ENCODE measurements around the gene CCM2.
"Not testable (repeated sequence)": the region's sequence is repeated elsewhere in the genome, so short reads cannot be mapped to it uniquely, and the experiment has no call there.

The CCM2 gene

DNA sequence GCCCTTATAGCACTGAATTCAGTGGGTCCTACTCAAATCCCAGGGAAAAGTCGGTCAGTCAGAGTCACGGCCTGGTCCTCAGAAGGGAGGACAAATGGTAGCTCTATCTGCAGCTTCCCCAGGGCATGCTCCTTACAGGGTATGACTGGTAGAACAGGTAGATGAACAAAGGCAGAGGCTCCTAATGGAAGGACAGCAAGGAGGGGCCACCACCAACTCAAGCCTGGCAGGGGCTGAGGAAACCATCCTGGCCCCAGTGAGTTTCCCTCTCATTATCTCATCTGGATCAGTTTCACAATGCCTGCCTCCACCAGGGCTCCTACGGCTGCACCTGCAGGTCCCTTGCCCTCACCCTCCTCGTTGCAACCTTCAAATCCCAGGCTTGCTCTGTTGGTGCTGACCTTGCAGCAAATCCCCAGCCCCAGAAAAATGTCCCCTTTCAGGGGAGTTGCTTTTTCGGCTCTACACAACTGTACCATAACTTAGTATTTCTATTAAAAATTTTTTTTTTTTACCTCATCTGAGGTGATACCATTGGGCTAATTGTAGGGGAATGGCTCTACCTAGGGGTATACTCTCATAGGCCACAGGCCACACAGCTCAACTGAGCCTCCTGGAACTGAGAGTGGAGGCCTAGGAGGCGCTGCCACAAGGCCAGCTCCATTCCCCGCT is 18.8 kb upstream of the CCM2 start:
- no peak for DNase-seq (ENCODE audit: low read depth in 2 of 2)

DNA sequence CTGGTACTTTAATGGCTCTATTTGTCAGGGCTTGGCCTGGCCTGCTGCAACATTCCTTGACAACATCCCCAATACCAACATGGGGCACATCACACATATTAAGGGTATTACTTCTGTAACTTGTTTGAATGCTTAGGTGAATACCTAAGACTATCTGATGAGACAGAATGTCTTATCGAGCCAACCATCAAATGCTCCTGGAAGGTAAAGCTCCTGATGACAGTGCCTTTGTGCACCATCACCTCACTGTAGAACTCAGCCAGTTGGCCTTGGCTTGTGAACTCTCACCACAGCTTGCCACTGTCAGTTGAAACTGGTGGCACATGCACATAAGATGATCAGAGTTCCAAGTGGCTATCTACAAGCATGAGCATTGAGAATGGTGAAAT is 17.5 kb upstream of the CCM2 start:
- DNase-seq (ENCODE audit: low read depth in 2 of 2) = no peak

DNA sequence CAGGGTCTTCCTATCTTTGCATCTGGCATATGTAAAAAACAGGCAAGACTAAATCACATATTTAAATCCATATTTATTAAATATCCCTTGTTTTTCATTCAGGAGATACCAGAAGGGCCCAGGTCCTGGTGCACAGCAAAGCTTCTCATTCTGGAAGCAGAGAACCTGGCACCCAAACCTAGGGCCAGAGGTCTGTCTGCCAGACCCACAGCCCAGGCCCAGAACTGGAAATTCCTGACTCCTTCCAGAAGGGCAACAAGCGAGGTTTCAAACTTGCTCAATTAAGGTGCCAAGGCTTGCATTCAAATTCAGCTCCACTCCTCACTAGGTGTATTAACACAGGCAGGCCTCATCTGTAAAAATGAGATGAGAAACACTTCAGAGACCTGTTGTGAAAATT is 17.0 kb upstream of the CCM2 start:
- DNase-seq (ENCODE audit: low read depth in 2 of 2) = no peak

DNA sequence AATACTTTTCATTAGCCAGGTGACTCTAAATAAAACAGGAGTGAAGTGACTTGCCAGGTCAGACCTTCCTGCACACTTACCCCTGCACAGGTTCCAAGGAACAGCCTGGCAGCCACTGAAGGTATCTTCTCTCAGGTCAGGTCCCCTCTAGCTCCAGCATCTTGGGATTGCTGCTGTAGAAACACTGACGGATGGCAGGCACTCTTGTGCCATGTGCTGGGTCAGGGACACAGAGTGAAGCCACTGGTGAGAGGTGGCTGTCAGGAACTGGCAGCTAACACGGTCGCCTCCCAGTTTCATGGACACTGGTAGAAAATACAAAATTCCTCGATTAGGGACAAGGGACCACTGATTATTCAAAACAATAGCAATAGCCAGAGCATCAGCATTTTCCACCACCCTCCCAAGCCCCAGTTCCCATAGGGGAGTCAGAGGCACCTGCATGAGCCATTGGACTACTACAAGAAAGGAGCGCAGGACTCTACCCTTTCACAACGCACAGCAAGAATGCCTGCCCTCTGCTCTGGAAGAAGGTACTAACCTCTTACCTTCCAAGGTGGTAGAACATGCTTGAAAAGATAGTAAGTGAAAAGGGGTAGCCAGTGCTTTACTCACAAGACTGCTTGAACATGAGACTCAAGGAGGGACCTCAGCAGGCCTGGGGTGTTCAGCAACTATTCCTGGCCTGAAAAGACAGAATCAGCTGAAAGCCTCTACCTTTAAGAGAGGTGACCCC is 16.1 kb upstream of the CCM2 start:
- DNase-seq (ENCODE audit: low read depth in 2 of 2) = no peak

DNA sequence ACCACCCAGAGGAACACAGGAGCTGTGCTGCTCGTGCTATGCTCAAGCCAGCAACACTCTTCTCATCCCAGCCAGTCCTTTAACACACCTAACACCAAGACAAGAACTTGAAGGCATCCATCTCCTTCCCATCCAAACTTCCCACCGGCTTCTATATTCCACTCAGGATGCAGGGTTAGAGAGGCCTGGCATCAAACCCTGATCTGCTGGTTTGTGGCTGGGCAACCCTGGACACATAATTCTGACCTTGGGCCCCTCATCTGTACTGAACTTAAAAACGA is 15.6 kb upstream of the CCM2 start:
- no peak for DNase-seq (ENCODE audit: low read depth in 2 of 2)

DNA sequence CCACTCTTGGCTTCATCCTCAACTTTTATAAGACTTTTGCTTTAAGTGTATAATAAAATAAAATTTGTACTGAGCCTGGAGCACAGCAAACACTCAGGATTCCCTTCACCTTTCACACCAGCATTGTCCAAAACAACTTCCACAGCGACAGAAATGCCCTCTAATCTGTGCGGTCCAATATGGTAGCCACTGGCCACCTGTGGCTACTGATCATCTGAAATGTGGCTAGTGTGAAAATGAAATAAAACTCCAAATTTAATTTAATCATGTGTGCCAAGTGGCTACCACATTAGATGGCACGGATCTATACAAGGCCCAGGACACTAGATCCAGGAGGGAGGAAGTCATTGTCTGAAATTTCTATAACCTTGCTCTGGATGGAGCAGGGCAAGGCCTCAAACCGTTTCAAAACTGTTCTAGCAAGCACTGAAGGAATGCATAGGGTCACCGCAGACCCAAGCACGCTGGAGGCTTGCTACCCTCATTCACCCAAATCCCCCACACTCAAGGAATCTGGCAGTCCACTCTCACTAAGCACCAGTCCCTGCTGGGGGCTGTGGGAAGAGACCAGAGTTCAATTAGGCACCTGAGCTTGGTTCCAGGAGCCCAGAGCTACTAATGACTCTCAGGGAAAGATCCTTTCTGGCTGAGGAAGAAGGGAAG is 14.8 kb upstream of the CCM2 start:
- no peak for DNase-seq (ENCODE audit: low read depth in 2 of 2)

DNA sequence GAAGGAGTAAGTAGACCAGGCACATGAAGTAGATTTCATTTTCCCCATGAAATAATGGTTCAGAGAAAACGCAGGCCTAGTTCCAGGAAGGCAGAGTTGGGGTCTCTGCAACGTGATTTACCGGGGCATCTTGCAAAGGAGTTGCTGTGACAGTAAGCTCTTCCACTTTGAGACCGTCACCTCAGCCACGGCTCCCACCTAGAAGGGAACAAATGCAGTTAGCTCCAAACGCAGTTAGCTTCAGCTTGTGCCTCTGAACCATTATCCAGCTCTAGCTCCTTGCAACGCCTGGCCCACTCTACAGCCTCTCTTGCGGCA is 14.1 kb upstream of the CCM2 start:
- no peak for DNase-seq (ENCODE audit: low read depth in 2 of 2)

DNA sequence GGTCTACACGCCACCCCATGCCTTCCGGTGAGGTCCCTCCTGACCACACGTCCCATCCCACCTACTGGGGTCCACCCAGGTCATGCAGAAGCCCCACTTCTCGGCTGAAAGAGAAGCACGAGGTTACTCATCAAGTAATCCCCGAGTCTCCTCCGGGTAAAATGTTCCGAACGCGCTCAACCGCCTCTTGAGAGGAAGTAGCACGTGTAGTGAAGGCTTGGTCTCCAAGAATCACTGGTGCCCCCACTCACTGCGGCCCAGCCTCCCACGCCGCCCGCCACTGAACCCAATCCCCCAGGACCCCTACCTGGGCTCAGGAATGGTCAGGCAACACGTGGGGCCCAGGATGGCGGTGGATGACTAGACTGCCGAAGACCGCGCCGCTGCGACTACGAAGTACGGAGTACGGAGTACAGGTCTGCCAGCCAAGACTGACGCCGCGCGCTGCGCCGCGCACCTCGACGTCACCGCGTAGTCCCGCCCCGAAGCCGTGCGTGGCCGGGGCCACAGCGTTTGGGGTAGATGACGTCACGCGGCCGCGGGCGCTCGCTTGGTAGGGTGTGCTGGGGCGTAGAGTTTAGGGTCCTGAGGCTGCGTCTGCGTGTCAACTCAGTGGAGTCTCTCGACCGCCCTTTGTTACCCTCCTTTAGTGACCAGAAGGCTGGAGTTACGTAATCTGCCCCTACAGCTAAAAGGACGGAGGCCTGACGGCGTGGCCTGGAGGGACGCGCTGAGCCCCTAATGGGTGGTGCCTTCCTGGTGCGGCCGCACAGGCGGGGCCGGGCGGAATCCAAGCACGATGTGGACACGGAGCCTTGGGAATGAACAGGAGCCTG is 13.6 kb upstream of the CCM2 start:
- DNase-seq (ENCODE audit: low read depth in 2 of 2) = peak; percentile 90 to 95

DNA sequence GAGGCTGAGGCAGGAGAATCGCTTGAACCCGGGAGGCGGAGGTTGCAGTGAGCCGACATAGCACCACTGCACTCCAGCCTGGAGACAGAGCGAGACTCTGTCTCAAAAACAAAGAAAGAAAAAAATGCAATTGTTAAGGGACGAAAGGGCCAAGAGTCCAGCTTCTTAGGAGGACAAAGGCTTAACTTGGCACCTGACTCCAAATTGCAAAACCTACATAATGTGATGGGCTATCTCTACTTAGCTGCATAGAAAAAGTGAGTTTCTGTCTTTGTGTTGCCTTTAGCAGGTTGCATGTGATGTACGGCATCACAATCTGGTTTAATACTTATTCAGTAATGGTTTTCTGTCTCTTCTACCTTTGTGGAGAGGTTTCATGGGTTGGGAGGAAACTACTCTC is 12.5 kb upstream of the CCM2 start:
- DNase-seq (ENCODE audit: low read depth in 2 of 2) = no peak

DNA sequence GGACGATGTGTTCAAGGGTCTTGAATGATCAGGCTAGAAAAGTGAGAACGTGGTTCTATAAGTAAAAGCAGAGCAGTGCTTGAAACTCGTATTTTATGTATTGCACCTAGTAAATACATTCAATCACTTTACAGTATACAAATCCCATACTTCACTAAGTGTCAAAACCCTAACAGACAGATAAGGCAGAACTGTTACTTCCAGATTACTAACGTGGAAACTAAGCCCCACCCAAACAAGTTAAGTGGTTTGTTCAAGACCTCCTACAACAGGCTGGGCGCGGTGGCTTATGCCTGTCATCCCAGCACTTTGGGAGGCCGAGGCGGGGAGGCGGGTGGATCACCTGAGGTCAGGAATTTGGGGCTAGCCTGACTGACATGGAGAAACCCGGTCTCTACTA is 12.0 kb upstream of the CCM2 start:
- DNase-seq (ENCODE audit: low read depth in 2 of 2) = no peak

DNA sequence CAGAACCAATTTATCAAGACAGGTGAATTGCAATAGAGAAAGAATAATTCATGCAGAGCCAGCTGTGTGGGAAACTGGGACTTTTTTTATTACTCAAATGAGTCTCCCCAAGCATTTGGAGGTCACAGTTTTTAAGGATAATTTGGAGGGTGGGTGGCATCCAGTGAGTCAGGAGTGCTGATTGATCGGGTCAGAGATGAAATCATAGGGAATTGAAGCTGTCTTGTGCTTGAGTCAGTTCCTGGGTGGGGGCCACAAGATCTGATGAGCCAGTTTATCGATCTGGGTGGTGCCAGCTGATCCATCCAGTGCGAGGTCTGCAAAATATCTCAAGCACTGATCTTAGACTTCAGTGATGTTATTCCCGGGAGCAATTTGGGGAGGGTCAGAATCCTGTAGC is 11.3 kb upstream of the CCM2 start:
- DNase-seq (ENCODE audit: low read depth in 2 of 2) = no peak

DNA sequence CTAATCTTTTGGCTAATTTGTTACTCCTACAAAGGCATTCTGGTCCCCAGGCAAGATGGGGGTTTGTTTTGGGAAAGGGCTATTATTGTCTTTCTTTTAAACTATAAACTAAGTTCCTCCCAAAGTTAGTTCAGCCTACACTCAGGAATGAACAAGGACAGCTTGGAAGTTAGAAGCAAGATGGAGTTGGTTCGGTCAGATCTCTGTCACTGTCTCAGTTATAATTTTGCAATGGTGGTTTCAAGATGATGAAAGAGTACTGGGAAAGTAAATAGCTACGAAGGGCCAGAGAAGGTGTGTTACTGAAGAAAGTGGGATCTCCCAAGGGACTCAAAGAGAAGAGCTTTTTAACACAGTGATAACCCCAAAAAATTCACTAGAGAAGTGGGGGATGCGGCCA is 10.9 kb upstream of the CCM2 start:
- no peak for DNase-seq (ENCODE audit: low read depth in 2 of 2)

DNA sequence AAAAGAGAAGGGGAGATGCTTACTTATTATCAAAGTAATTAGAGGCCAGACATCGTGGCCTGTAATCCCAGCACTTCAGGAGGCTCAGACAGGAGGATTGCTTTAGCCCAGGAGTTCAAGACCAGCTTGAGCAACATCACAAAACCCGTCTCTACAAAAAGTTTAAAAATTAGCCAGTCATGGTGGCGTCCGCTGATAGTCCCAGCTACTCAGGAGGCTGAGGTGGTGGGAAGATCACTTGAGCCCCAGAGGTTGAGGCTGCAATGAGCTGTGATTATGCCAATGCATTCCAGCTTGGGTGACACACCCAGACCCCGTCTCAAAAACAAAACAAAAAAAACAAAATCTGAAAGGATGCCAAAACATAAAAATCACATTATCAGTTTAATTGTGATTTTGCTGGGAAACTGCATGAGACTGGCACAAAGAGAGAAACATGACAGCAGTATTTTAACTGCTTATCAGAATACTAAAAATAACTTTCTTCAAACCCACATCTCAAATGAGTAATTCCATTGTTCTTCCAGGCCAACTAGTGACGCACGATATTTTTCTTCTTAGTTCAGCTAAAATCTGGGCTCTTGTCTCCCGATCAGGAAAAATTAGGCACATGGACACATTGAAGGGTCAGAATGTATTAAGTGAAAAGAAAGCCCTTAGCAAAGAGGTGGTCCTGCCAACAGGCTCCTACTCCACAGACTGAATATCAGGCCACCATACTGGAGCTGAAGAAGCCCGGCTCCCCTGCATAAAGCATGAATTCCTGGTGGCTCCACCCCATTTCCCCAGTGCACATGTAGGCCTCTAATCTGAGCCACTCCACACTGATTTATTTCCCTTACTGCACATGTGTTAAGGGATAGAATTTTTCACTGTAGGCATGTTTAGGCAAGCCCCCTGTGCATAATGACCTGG is 9.6 kb upstream of the CCM2 start:
- DNase-seq (ENCODE audit: low read depth in 2 of 2) = no peak

DNA sequence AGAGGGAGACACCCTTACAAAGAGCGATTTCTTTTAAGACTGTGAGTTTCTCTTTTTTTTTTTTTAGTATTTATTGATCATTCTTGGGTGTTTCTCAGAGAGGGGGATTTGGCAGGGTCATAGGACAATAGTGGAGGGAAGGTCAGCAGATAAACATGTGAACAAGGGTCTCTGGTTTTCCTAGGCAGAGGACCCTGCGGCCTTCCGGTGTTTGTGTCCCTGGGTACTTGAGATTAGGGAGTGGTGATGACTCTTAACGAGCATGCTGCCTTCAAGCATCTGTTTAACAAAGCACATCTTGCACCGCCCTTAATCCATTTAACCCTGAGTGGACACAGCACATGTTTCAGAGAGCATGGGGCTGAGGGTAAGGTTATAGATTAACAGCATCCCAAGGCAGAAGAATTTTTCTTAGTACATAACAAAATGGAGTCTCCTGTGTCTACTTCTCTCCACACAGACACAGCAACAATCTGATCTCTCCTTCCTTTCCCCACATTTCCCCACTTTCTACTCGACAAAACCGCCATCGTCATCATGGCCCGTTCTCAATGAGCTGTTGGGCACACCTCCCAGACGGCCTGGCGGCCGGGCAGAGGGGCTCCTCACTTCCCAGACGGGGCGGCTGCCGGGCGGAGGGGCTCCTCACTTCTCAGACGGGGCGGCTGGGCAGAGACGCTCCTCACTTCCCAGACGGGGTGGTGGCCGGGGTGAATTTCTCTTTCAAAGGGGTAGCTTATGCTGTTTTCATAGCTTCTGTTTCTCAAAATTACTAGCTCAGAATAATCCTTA is 7.8 kb upstream of the CCM2 start:
- DNase-seq (ENCODE audit: low read depth in 2 of 2) = not testable (repeated sequence)

DNA sequence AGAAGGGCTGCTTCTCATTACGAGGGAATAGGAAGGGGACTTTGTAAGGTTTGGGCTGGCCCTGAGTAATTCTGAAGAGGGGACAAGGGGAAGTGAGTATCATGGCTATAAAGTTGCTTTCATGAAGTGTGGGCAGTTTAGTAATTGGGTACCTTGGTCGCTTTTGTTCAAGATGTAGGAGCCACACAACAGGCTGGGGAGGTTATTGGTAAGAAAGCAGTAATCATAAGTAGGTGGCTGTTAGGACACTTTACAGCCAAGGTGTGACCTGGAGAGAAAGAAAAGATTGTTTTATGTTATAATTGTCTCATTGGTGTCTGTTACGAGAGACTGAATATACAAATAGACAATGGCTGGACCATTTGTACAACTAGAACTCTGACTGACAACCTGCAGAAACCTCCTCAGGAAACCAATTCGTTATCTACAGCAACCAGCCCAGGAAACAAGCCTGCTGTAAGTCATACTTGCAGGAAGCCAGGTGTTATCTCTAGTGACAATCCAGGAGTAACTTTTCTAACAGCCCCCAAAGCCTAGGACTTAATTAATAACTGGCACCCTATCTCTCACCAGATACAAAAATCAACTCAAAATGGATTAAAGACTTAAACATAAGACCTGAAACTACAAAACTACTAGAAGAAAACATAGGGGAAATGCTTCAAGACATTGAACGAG is 5.0 kb upstream of the CCM2 start:
- no peak for DNase-seq (ENCODE audit: low read depth in 2 of 2)

DNA sequence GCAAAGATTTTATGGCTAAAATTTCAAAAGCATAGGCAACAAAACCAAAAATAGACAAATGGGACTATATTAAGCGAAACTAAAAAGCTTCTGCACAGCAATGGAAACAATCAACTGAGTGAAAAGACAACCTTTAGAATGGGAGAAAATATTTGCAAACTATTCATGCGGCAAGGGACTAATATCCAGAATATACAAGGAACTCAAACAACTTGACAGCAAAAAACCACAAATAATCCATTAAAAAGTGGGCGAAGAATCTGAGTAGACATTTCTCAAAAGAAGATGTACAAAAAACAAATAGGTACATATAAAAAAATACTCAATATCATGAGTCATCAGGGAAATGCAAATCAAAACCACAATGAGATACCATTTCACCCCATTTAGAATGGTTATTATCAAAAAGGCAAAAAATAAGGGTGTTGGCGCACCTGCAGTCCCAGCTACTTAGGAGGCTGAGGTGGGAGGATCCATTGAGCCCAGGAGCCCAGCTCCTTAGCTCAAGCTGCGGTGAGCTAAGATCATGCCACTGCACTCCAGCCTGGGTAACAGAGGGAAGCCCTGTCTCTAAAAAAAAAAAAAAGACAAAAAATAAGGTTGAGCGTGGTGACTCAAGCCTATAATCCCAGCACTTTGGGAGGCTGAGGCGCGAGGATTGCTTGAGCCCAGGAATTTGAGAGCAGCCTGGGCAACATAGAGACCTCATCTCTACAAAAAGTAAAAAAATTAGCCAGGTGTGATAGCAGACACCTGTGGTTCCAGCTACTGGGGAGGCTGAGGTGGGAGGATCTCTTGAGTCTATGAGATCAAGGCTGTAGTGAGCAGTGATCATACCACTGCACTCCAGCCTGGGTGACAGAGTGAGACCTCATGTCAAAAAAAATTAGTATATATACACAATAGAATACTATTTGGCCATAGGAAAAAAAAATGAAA is 4.2 kb upstream of the CCM2 start:
- DNase-seq (ENCODE audit: low read depth in 2 of 2) = no peak

DNA sequence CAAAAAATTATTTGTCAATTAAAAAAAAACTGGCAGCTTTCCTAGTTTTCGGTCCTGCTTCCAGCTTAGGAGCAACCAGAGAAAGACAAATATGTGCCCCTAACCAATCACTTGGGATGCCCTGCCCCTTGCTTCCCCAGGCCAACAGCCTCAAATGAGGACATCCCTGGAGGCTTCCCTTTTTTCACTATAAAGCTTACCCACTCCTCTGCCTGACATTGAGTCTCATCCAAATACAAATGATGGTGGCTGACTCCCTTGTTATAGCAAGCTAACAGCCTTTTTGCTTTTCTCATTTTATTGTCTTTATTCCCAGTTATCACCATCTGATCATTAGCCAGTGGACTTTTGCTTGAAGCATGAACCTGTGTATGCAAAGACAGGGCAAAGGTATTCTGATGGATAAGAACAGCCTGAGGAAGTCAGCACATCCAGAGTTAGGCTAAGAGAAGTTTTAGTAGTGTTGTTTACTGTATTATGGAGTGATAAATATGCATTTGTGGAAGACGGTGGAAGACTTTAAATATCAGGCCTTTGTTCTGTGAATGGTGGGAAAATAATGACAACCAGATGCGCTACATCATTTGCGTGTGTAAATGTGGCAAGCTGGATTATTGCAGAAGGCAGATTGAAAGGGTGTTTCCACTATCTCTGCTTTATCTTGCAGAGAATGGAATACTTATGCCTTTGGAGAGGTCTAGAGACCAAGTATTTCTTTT is 1.7 kb upstream of the CCM2 start:
- DNase-seq (ENCODE audit: low read depth in 2 of 2) = no peak
